Neutrophil (primary cell): ENCODE measurements around the gene SPRR5.

Experiments
- H3K27ac ChIP-seq: fragments of 200-600 bp; sonication (generic); 2 replicates; pipeline ENCODE4 v1.5.1; 2016; ENCODE audit warnings: mild to moderate bottlenecking, moderate library complexity
- H3K27me3 ChIP-seq: fragments of 200-600 bp; sonication (generic); 2 replicates; pipeline ENCODE4 v1.6.0; 2016; ENCODE audit warnings: mild to moderate bottlenecking
- H3K36me3 ChIP-seq: fragments of 200-600 bp; sonication (generic); 2 replicates; pipeline ENCODE4 v1.5.1; 2017
- H3K4me1 ChIP-seq, 2 experiments: fragments of 200-600 bp in 1 of 2; sonication (generic) in 1 of 2; 1 replicate in 1 of 2; 2 replicates in 1 of 2; pipeline versions ENCODE4 v1.5.1 to v1.6.1; 2013 to 2016; ENCODE audit warnings: low read depth in 1 of 2, low read length in 1 of 2, mild to moderate bottlenecking in 1 of 2, moderate library complexity in 1 of 2; ENCODE audit not compliant: control insufficient read depth in 1 of 2, insufficient read depth in 1 of 2
- H3K4me3 ChIP-seq, 2 experiments: fragments of 200-600 bp in 1 of 2; sonication (generic) in 1 of 2; 1 replicate in 1 of 2; 2 replicates in 1 of 2; pipeline ENCODE4 v1.5.1; 2013 to 2016; ENCODE audit warnings: low read depth in 1 of 2, low read length in 1 of 2, mild to moderate bottlenecking in 1 of 2, moderate library complexity in 1 of 2
- H3K9me3 ChIP-seq: fragments of 200-600 bp; sonication (generic); 2 replicates; pipeline ENCODE4 v1.5.1; 2016
- TF ChIP-seq, protein P1 (sequence below): fragments of 200-600 bp; sonication (generic); IDR thresholded peaks from 2 replicates; pipeline ENCODE4 v1.5.1; 2016; ENCODE audit warnings: antibody characterized with exemption

Gene SPRR5

DNA sequence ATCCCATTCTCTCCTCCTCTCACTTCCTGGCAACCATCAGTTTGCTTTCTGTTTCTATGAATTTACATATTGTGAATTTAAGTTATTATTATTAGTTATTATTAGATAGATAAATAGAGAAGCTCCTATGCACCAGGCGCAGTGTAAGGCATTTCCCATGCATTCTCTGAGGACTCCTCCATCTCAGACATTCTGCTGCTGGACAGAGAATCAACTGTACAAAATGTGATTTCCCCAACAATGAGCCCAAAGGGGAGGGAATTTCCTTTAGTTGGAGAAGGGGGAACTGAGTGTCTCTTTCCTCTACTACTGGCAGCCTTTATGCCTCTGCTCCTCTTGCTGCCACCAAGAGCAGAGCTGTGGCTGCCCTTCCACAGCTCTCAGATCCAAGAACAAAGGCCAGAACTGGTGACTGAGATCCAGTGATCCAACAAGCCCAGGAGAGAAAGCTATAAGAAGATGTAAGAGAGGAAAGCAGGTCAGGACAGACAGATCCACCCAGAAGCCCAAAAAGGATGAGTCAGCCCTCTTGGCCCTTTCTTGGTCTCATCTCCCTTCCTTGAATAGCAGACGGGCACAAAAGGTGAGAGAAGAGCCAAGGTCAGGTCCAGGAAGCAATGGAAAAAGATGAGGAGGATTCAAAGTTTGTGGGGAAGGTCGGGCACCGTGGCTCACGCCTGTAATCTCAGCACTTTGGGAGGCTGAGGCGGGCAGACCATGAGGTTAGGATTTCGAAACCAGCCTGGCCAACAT, 42.1 kb upstream of the SPRR5 start:
- no peaks in the 10 kb centered on the region for H3K36me3 ChIP-seq
- TF ChIP-seq, protein P1, sequence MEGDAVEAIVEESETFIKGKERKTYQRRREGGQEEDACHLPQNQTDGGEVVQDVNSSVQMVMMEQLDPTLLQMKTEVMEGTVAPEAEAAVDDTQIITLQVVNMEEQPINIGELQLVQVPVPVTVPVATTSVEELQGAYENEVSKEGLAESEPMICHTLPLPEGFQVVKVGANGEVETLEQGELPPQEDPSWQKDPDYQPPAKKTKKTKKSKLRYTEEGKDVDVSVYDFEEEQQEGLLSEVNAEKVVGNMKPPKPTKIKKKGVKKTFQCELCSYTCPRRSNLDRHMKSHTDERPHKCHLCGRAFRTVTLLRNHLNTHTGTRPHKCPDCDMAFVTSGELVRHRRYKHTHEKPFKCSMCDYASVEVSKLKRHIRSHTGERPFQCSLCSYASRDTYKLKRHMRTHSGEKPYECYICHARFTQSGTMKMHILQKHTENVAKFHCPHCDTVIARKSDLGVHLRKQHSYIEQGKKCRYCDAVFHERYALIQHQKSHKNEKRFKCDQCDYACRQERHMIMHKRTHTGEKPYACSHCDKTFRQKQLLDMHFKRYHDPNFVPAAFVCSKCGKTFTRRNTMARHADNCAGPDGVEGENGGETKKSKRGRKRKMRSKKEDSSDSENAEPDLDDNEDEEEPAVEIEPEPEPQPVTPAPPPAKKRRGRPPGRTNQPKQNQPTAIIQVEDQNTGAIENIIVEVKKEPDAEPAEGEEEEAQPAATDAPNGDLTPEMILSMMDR, result no peak
- no peaks in the 10 kb centered on the region for H3K9me3 ChIP-seq
- H3K4me1 ChIP-seq, result no peaks in the 10 kb centered on the region
- H3K27me3 ChIP-seq, result peaks cover 20% of the 10 kb centered on the region
- H3K4me3 ChIP-seq, result no peak overlapping the region
- H3K27ac ChIP-seq, result no peak overlapping the region

GRCh38 chr1:152906023-152906565, 40.9 kb upstream of the SPRR5 start:
- H3K4me1 ChIP-seq, result no peaks in the 10 kb centered on the region
- no peak overlapping the region for H3K27ac ChIP-seq
- H3K9me3 ChIP-seq, result no peaks in the 10 kb centered on the region
- H3K36me3 ChIP-seq, result no peaks in the 10 kb centered on the region
- no peak overlapping the region for H3K4me3 ChIP-seq
- peaks cover 27% of the 10 kb centered on the region for H3K27me3 ChIP-seq
- TF ChIP-seq, protein P1, result no peak

GRCh38 chr1:152907686-152908601, 39.1 kb upstream of the SPRR5 start, which contains the start of gene IVL:
Gene IVL (plus strand): TSS chr1:152908546. CDS start chr1:152909798, 1,252 bp downstream.
- H3K4me3 ChIP-seq, result no peak within 1 kb of the TSS
- H3K27ac ChIP-seq, result no peak within 1 kb of the TSS
- TF ChIP-seq, protein P1, result no peak
- no peaks in the 10 kb centered on the region for H3K36me3 ChIP-seq
- peaks cover 42% of the 10 kb centered on the region for H3K27me3 ChIP-seq
- H3K4me1 ChIP-seq, result no peaks in the 10 kb centered on the region
- no peaks in the 10 kb centered on the region for H3K9me3 ChIP-seq

- Histone ChIP-seq H3K36me3 (no peaks in the 10 kb centered on the region), H3K4me1 (no peaks in the 10 kb centered on the region), H3K9me3 (no peaks in the 10 kb centered on the region), H3K4me3 (no peak overlapping the region), H3K27ac (no peak overlapping the region), H3K27me3 (peaks cover 50% of the 10 kb centered on the region)
- TF ChIP-seq, protein P1, result no peak
These were observed 37.8 kb upstream of the SPRR5 start for GRCh38 chr1:152909206-152909605.

GRCh38 chr1:152912471-152912870, 34.5 kb upstream of the SPRR5 start:
- Histone ChIP-seq H3K4me1 (no peaks in the 10 kb centered on the region), H3K27ac (no peak overlapping the region), H3K36me3 (no peaks in the 10 kb centered on the region), H3K4me3 (no peak overlapping the region), H3K27me3 (peaks cover 63% of the 10 kb centered on the region), H3K9me3 (no peaks in the 10 kb centered on the region)
- TF ChIP-seq, protein P1, result no peak
